ENCODE results near the gene NOM1. TPM values are rescaled to one million over a fixed set of nuclear protein-coding genes. Genes with fewer than 3 reads are reported as not detected.
"Not testable (repeated sequence)": the region's sequence is repeated elsewhere in the genome, so short reads cannot be mapped to it uniquely, and the experiment has no call there.

The NOM1 gene, protein sequence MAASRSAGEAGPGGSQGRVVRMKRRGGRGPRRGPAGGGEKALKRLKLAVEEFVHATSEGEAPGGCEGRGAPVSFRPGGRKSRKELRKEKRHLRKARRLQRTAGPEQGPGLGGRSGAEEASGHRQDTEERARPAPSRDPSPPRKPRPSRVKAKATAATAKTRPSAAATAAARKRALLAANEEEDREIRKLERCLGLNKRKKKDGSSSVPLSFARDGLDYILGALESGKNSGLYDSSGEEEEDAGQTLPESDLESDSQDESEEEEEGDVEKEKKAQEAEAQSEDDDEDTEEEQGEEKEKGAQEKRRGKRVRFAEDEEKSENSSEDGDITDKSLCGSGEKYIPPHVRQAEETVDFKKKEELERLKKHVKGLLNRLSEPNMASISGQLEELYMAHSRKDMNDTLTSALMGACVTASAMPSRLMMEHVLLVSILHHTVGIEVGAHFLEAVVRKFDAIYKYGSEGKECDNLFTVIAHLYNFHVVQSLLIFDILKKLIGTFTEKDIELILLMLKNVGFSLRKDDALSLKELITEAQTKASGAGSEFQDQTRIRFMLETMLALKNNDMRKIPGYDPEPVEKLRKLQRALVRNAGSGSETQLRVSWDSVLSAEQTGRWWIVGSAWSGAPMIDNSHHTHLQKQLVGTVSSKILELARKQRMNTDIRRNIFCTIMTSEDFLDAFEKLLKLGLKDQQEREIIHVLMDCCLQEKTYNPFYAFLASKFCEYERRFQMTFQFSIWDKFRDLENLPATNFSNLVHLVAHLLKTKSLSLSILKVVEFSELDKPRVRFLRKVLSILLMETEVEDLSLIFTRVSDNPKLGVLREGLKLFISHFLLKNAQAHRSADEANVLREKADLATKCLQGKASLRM
- polyA plus RNA-seq (2011; rRNA removed) (10.3 and 10.4 TPM in 2 replicates), polyA minus RNA-seq (2011; rRNA and poly(A)+ RNA removed) (15.5 and 17.2 TPM in 2 replicates)

DNA sequence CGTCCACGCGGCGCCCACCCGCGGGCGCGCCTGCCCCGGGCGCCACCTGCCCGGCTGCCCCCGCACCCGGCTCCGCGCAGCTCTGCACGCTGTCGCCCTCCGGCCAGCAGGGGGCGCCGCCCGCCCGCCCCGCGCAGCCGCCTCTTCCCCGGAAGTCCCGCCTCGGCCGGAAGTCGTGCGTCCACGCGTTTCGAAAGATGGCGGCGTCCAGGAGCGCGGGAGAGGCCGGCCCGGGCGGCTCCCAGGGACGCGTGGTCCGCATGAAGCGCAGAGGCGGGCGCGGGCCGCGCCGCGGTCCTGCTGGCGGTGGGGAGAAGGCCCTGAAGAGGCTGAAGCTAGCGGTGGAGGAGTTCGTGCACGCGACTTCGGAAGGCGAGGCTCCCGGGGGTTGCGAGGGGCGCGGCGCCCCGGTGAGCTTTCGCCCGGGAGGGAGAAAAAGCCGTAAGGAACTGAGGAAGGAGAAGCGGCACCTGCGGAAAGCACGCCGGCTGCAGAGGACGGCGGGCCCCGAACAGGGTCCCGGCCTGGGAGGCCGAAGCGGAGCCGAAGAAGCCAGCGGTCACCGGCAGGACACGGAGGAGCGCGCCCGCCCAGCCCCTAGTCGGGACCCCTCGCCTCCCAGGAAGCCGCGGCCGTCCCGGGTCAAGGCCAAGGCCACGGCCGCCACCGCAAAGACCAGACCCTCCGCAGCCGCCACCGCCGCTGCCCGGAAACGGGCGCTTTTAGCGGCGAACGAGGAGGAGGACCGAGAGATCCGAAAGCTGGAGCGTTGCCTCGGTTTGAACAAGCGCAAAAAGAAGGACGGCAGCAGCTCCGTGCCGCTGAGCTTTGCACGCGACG is at the start of gene NOM1:
NOM1 (plus strand) TSS at position 172 of the 840 bp plus-strand sequence; CDS start at position 198, 26 bp downstream.
- no peaks in the 10 kb centered on the region; the same call in 1 of the 2 replicates for H3K9me3 ChIP-seq (ENCODE audit: control insufficient read depth, insufficient read depth, low read length)
- TF ChIP-seq, protein P1, sequence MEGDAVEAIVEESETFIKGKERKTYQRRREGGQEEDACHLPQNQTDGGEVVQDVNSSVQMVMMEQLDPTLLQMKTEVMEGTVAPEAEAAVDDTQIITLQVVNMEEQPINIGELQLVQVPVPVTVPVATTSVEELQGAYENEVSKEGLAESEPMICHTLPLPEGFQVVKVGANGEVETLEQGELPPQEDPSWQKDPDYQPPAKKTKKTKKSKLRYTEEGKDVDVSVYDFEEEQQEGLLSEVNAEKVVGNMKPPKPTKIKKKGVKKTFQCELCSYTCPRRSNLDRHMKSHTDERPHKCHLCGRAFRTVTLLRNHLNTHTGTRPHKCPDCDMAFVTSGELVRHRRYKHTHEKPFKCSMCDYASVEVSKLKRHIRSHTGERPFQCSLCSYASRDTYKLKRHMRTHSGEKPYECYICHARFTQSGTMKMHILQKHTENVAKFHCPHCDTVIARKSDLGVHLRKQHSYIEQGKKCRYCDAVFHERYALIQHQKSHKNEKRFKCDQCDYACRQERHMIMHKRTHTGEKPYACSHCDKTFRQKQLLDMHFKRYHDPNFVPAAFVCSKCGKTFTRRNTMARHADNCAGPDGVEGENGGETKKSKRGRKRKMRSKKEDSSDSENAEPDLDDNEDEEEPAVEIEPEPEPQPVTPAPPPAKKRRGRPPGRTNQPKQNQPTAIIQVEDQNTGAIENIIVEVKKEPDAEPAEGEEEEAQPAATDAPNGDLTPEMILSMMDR (IDR thresholded peaks at IDR 0.05; ENCODE audit: low read depth, low read length) = peak; percentile 57
- ChIA-PET POLR2A (interaction anchor here (0.7 to 2.2 kb wide), 5 partner anchors 11 to 187 kb away, joined by 3 to 8 read pairs (median 6); partner anchors contain the start of gene LMBR1), CTCF (interaction anchor here (0.6 to 2.2 kb wide), 25 partner anchors 8 to 1555 kb away, joined by 3 to 8 read pairs (median 4); partner anchors contain the start of gene LMBR1)
- H3K4me3 ChIP-seq (ENCODE audit: low read depth, low read length) = peak within 1 kb of the TSS; percentile 67
- H3K27me3 ChIP-seq (ENCODE audit: control insufficient read depth, insufficient read depth, low read length) = peaks cover 2% of the 10 kb centered on the region
- DNase-seq (ENCODE audit: low read depth, low spot score) = peak; percentile 29
- peak within 1 kb of the TSS; percentile 70 for H3K27ac ChIP-seq (ENCODE audit: low read depth, low read length)

DNA sequence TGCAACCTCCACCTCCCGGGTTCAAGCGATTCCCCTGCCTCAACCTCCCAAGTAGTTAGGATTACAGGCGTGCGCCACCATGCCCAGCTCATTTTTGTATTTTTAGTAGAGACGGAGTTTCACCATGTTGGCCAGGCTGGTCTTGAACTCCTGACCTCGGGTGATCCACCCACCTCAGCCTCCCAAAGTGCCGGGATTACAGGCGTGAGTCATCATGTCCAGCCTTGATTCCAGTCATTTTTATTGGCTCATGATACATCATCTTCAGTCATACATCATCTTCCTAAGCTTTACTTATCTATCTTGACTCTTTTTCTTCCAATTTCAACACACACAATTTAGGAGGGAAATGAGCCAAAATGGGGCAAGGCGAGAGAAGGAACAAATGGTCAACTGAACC is 49.4 kb upstream of the NOM1 start:
- H3K4me3 ChIP-seq (ENCODE audit: low read depth, low read length); H3K27ac ChIP-seq (ENCODE audit: low read depth, low read length); DNase-seq (ENCODE audit: low read depth, low spot score); POLR2A ChIA-PET; H3K9me3 ChIP-seq (ENCODE audit: control insufficient read depth, insufficient read depth, low read length); H3K27me3 ChIP-seq (ENCODE audit: control insufficient read depth, insufficient read depth, low read length): not testable (repeated sequence)
- CTCF ChIA-PET = interaction anchor here (0.5 to 0.9 kb wide), 3 partner anchors 49 to 1105 kb away, joined by 3 read pairs; no protein-coding TSS in a partner anchor

DNA sequence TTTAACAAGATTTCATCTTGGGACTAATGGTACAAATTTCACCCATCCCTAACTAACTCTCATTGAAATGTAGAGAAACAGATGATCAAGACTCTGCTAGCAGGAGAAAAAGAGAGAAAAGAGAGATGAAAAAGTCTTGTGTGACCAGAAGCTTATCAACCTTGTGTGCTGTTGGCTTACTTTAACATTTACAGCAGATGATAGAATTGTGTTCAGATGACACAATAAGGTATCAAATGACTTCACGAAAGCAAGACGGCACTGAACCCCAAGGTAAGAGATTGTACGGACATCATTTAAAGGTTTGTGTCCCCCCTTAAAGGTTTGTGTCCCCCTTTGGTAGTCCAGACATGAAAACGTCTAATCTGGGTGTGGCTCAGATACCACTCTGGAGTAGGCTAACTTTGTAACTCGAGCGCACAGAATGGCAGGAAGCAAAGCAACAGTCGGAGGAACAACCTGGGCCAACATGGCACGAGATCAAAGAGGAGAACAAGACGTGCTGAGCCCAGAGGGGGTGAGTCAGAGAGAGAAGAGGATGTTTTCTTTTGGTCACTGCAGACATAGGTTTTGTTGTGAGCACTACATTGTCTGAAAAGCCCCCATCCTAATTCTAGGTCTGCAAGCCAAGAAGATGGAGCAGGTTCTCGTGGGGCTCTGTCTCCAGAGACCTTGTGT is 46.1 kb upstream of the NOM1 start:
- CTCF ChIA-PET = interaction anchor here (0.8 to 1.8 kb wide), 2 partner anchors 10 kb away, joined by 4 to 5 read pairs; partner anchors contain the start of gene LMBR1

DNA sequence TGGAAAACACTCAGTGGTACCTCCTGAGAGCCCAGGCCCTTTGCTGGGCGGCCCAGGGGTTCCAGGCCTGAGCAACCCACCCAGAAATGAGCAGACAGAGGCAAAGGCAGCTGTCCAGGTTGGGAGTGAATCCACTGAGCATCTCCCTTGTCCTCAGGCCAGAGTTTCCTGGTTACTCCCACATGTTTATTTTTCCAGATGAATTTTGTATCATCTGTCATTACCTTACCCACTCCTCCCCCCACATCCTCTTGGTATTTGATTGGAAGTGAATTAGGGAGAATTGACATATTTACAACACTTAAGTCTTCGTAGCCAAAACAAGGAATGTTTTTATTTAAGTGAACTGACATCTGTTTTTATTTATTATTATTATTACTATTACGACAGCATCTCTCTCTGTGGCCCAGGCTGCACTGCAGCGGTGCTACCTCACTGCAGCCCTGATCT is 43.3 kb upstream of the NOM1 start:
- CTCF ChIA-PET = interaction anchor here (1.4 kb wide), 1 partner anchor 13 kb away, joined by 4 read pairs; the partner anchor contains the start of gene LMBR1
- DNase-seq (ENCODE audit: low read depth, low spot score) = no peak
- no peak overlapping the region for H3K4me3 ChIP-seq (ENCODE audit: low read depth, low read length)
- POLR2A ChIA-PET = interaction anchor here (0.5 kb wide), 1 partner anchor 436 kb away, joined by 3 read pairs; no protein-coding TSS in a partner anchor
- no peak overlapping the region for H3K27ac ChIP-seq (ENCODE audit: low read depth, low read length)
- no peaks in the 10 kb centered on the region for H3K9me3 ChIP-seq (ENCODE audit: control insufficient read depth, insufficient read depth, low read length)
- no peaks in the 10 kb centered on the region for H3K27me3 ChIP-seq (ENCODE audit: control insufficient read depth, insufficient read depth, low read length)
- TF ChIP-seq, protein P1 (IDR thresholded peaks at IDR 0.05; ENCODE audit: low read depth, low read length) = no peak

More for the DNA sequence above, 46.1 kb upstream of the NOM1 start:
- H3K4me3 ChIP-seq (ENCODE audit: low read depth, low read length) = no peak overlapping the region
- no peaks in the 10 kb centered on the region for H3K27me3 ChIP-seq (ENCODE audit: control insufficient read depth, insufficient read depth, low read length)
- TF ChIP-seq, protein P1 (IDR thresholded peaks at IDR 0.05; ENCODE audit: low read depth, low read length) = no peak
- no peak overlapping the region for H3K27ac ChIP-seq (ENCODE audit: low read depth, low read length)
- no peak for DNase-seq (ENCODE audit: low read depth, low spot score)
- POLR2A ChIA-PET = no interaction called here
- H3K9me3 ChIP-seq (ENCODE audit: control insufficient read depth, insufficient read depth, low read length) = no peaks in the 10 kb centered on the region
